Left colon (tissue), 2 donors: Measurements from ENCODE around the gene KRTDAP. TPM values are rescaled to one million over a fixed set of nuclear protein-coding genes. Genes with fewer than 3 reads are reported as not detected.
A peak's percentile ranks its signal among the peaks of the same experiment; 100 is the strongest.

Experiments
- ATAC-seq: fragments of 200-7000 bp; cut with Tn5 transposase; one replicate; pipeline ENCODE4 v1.9.1; 2020; ENCODE audit warnings: mild to moderate bottlenecking, moderate library complexity
- DNase-seq, 2 donors: peaks; one replicate each; pipeline ENCODE4 v3.0.0-alpha.2; 2020
- intact Hi-C, 2 donors: fragments of 100-400 bp; cut with DNase I in 1 of 2; cut with micrococcal nuclease in 1 of 2; formaldehyde crosslinking; loops; one replicate each; pipeline versions ENCODE4 v1.11.2 to v1.14.0; 2022; cut with DNase I, micrococcal nuclease
- total RNA-seq, 2 donors: library from RNA; stranded (reverse); fragmentation: NEBNext Ultra II Directional; extraction: Animal tissue kit (Norgen Biotek cat#: 25700); gene quantifications; one replicate each; pipeline ENCODE4 v1.2.1, GENCODE V29; 2021
- donor health status: DM: no; HTN: no; CAD: no.
- donor health status: DM: yes; HTN: yes; CAD: no.

KRTDAP gene
- total RNA-seq, 2 donors from 2014 or later: not detected

GRCh38 chr19:35461060-35461459, 29.2 kb downstream of the KRTDAP start:
- ATAC-seq (no peak), DNase-seq (no peak)
- intact Hi-C loops: no loop called here

DNA sequence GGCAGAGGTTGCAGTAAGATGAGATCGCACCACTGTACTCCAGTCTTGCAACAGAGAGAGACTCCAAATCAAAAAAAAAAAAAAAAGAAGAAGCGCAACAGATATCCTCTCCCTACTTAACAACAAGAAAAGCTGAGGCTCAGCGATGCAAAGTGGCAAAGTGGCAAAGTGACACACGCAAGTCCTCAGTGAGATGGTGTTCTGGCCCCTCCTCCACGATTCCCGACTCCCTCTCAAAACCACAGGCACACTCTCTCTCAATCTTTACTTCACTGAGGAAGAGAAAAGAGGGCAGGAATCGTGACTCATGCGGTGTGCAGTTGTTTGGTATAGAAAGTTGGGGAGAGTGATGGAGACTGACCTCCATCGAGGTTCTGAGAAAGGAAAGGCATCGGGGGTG, 29.7 kb downstream of the KRTDAP start:
- DNase-seq (no peak), ATAC-seq (no peak)
- intact Hi-C loops: no loop called here

GRCh38 chr19:35459414-35460082, 30.7 kb downstream of the KRTDAP start:
- ATAC-seq: no peak

GRCh38 chr19:35458731-35459391, 31.4 kb downstream of the KRTDAP start:
- peak; percentile 68 for ATAC-seq
- intact Hi-C loops: no loop called here
- DNase-seq: peak in 1 of 2 donors; percentile 16

More at GRCh38 chr19:35459414-35460082, 30.7 kb downstream of the KRTDAP start:
- no peak for DNase-seq
- intact Hi-C loops: no loop called here

DNA sequence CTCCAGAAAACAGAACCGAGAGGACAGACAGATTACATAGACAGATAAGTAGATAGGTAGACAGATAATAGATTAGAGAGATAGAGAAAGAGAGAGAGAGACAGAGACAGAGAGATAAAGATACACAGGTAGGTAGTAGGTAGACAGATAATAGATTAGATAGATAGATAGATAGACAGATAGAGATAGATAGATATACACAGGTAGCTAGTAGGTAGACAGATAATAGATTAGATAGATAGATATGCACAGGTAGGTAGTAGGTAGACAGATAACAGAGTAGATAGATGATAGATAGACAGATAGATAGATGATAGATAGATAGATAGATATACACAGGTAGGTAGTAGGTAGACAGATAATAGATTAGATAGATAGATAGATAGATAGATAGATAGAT, 32.1 kb downstream of the KRTDAP start:
- DNase-seq (no peak), ATAC-seq (no peak)
- intact Hi-C loops: no loop called here

DNA sequence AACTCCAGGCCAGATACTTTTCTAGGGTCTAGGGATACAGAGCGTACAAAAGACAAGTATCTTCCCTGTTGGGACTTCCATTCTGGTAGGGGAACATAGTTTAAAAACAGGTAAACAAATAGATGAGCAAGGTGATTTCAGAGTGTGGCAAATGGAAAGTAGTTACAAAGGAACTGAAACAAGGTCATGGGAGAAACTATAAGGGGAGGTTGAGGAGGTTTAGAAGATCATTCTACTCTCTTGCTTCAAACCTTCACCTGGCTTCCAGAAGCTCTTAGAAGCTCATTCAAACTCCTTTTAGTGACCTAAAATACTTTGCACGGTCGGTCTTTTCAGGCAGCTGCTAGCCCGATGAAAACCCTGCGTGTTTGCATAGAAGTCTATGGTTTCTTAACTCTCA, 33.1 kb downstream of the KRTDAP start:
- DNase-seq (no peak), ATAC-seq (no peak)
- intact Hi-C loops: no loop called here

DNA sequence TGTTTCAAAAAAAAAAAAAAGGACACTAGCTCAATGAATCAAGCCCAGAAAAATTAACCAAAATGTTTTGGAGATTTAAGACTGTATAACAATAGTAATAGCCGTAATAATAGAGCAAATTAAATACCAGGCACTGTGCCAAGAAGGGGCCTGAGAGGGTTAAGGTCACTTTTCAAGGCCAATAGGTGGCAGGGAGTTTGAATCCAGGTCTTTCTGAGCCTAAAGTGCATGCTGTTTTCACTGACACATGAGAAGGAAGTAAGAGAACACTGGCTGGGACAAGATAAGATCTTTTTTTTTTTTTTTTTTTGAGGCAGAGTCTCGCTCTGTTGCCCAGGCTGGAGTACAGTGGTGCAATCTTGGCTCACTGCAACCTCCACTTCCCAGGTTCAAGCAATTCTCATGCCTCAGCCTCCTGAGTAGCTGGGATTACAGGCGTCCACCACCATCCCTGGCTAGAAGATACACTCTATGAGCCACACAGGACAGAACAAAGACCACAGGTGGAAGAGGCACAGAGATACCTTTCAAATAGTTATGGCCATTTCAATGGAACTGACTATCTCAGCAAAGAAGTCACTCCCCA, 34.6 kb downstream of the KRTDAP start:
- intact Hi-C loops: no loop called here
- ATAC-seq (no peak), DNase-seq (no peak)

GRCh38 chr19:35454663-35455062, 35.6 kb downstream of the KRTDAP start:
- ATAC-seq (no peak), DNase-seq (no peak)
- intact Hi-C loops: no loop called here

DNA sequence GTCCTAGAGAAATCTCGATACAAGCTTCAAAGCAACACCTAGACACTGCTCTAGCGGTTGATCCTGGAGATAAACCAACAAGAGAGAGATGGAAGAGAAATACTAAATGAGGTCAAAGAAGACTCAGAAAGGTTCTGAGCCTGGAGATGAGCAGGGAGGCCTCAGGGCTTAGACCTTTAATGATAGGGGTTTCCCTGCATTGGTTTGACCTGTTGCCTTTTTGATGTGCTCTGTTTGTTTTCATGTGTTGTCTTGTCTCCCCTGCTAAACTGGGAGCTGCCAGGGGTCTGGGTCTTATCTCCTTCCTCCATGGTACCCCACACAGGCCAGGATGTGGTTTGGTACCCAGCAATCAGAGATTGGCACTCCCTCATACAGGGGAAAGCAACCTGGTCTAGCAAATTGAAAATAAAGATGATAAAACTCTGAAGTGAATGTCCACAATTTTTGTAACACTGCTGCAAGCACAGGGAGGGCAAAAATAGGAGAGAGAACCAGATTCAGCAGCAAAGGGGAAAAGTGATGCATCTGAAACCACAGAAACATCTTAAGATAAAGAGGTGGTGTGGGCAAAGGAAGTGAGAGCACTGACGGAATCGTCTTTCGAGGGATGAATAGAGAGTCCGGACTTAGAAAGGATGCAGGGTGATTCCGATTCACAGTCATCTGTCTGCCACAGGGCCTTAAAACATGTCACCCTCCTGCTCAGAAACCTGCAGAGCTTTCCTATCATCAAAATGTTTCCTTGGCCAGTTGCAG, 38.7 kb downstream of the KRTDAP start:
- ATAC-seq (no peak), DNase-seq (no peak)
- intact Hi-C loops: no loop called here

DNA sequence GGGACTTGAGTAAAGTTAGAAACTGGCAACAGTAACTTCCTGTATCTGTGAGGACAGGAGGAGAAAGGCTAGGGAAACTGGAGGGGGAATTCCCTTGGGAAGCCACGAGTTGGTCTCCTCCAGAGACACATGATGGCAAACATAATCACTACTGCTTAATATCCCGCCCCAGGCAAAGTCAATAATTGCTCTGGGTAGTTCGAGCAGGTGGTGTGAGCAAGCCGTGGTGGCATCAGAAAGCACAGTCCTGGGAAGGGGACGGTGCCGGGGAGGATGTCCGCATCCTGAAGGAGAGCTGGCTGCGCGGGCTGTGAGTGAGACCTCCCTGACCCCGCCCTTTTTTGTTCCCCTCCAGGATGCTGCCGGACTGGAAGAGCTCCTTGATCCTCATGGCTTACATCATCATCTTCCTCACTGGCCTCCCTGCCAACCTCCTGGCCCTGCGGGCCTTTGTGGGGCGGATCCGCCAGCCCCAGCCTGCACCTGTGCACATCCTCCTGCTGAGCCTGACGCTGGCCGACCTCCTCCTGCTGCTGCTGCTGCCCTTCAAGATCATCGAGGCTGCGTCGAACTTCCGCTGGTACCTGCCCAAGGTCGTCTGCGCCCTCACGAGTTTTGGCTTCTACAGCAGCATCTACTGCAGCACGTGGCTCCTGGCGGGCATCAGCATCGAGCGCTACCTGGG, 40.8 kb downstream of the KRTDAP start:
- ATAC-seq (peak; percentile 73), DNase-seq (no peak)
- intact Hi-C loops: no loop called here

GRCh38 chr19:35447606-35448469, 42.4 kb downstream of the KRTDAP start, which contains the start of gene FFAR2:
Gene FFAR2 (plus strand): TSS chr19:35448257. CDS start chr19:35449715, 1,458 bp downstream.
- ATAC-seq: no peak
- intact Hi-C loops: no loop called here
- no peak for DNase-seq

DNA sequence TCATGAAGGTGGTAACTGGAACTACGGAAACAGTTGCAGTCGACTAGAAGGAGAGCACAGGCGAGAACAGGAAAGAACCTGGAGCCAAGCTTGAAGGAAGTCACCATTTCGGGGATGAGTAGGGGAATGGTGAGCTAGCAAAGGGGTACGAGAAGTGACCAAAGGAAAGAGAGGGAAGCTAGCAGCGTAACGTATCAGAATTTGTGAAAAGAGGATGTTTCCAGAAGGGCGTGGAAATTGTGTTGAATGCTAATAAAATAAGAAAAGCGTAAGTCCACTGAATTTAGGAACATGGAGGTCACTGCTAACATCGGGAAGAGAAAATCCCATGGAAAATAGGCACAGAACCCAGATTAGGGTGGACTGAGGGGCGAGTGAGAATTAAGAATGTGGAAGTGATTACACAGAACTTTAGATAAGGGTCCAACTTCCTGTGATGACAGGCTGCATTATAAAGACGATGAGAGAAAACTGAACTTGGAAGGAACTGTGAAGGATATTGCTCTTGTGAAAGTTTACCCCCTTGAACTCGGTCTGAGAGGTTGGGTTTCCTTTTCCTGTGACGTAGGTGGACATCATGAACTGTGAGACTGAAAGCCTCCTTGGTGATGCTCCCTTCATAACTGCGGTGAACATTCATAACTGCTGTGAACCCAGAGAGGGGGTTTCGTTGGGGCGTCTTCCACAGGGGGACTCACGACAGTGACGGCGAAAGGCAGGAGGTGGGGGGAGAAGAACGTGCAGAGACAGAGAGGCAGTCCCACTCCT, 44.3 kb downstream of the KRTDAP start:
- DNase-seq: no peak
- ATAC-seq: no peak
- intact Hi-C loops: no loop called here

DNA sequence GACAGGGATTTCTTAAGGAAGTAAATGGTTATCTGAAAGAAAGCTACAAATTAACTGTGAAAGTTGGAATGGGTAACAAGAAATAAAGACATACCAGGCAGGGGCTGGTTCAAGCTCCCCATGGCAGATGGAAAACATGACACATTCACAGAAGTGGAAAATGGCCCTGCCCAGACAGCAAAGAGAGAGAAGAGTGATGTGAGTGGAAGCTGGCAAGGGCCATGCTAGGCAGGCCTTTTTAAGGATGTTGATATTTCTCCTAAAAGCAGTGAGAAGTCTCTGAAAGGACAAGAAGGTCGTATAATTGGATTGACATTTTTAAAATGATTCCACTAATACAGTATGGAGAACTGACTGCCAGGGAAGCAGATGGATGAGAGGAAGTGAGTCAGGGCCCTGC, 45.5 kb downstream of the KRTDAP start:
- intact Hi-C loops: no loop called here
- ATAC-seq (no peak), DNase-seq (no peak)

GRCh38 chr19:35442091-35442490, 48.2 kb downstream of the KRTDAP start:
- intact Hi-C loops: no loop called here
- DNase-seq (no peak), ATAC-seq (no peak)

DNA sequence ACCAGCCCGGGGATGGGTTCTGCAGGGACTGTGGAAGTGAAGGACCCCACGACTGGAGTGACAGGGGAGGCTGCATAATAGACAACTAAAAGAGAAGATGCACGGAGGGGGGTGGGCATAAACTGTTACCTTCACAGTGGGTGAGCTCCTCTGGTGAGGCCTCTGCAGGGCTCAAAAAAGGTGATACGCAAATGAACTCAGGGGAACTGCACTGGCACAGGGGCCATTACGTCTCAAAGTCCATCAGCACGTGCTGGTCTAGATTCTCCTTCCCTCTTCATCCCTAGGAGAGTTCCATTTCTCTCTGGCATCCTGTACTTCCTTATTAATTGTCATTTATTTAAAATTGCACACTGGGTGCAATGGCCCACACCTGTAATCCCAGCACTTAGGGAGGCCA, 50.3 kb downstream of the KRTDAP start:
- ATAC-seq: peak; percentile 47
- DNase-seq: no peak
- intact Hi-C loops: no loop called here

DNA sequence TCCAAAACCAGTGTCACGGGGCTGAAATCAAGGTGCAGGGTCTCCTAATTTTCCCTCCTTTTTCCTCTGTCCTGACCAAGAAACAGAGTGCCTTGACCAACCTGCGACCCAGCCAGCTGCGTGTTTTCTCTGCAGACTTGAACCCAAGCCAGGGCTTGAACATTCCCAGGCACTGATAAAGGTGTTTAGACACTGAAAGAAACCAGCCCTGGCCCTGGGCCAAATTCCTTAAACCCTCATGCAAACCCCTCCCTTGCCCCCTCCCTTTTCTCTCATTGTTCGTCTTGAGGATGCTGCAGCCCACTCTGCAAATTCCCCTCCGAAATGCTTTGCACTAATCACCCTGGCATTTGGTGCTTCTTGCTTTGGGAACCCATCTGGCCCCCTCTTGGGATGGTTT, 51.7 kb downstream of the KRTDAP start:
- DNase-seq (no peak), ATAC-seq (no peak)
- intact Hi-C loops: no loop called here

- no peak for ATAC-seq
- intact Hi-C loops: no loop called here
- no peak for DNase-seq
Measured at GRCh38 chr19:35438096-35438495, 52.2 kb downstream of the KRTDAP start.
